ENCODE data around the gene ICA1L.

DNA sequence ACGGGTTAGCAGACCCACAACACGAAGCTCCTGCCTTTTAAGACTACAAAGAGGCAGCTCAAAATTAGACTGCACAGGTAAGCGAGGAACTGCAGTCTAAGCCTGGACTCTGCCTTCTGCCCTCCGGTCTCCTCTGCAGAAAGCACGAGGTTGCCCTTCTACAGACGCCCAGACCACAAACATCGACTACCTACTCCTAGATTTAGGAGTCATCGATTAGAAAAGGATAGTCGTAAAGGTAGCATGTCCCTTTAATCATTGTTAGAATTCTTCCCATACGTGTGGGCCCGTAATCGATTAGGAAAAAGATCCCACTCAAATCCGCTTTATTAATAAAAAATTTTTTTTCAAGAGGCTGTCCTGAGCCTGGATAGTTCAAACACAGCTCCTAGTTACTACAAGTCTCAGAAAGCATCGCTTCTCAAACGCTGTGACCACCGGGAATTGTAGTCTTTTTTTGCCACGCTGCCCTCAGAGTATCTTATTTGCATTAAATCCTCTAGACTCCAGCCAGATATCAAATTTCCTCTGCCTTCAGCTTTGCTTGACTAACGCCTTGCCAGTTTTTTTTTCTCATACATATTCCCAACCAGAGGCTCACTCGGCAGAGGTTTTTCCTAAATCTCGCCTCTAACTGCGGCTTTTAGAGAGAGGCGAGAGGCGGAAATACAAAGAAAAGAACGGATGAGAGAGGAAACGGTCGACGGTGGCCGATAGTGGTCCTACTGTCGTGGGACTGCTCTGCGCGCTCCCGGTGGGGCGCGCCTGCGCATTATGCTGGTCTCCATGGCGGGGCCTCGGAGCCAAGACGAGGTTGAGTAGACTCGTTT is 40.2 kb upstream of the ICA1L start, which contains the start of the genes CARF and WDR12:
- TF ChIP-seq EZH2 (IDR thresholded peaks at IDR 0.05; ENCODE audit: insufficient read depth, poor library complexity, severe bottlenecking) (no peak), EZH2phosphoT487 (IDR thresholded peaks at IDR 0.05; ENCODE audit: insufficient read depth, low read depth) (no peak)
